GM12874 (cell line): Measurements from ENCODE around the gene FRMD4A.

ENCODE experiments used
- CTCF ChIP-seq: IDR thresholded peaks from 2 replicates; pipeline ENCODE4 v1.5.1; 2011; ENCODE audit warnings: low read depth, mild to moderate bottlenecking, control low read depth, low read length, moderate library complexity; ENCODE audit not compliant: insufficient read depth

FRMD4A gene

GRCh38 chr10:14330388-14331061, at the start of gene FRMD4A:
FRMD4A (minus strand) TSS chr10:14330924.
- no peak for TF ChIP-seq CTCF

- TF ChIP-seq CTCF: no peak
Measured at GRCh38 chr10:14379556-14380280, 49.0 kb upstream of the FRMD4A start.

- TF ChIP-seq CTCF: no peak
Measured at GRCh38 chr10:14378387-14378960, 47.8 kb upstream of the FRMD4A start.

- TF ChIP-seq CTCF: no peak
Measured at GRCh38 chr10:14377591-14378175, 47.0 kb upstream of the FRMD4A start.

GRCh38 chr10:14374745-14375445, 44.2 kb upstream of the FRMD4A start:
- no peak for TF ChIP-seq CTCF

GRCh38 chr10:14372606-14373005, 41.9 kb upstream of the FRMD4A start:
- no peak for TF ChIP-seq CTCF

GRCh38 chr10:14371581-14371980, 40.9 kb upstream of the FRMD4A start:
- no peak for TF ChIP-seq CTCF
